Stomach (tissue), 4 donors: ENCODE data around the gene WLS.

ENCODE experiments used
- CTCF ChIP-seq, 7 experiments: fragments of 450-650 bp in 4 of 7; fragments of 200-600 bp in 3 of 7; sonication (generic) in 3 of 7; IDR thresholded peaks; one replicate each; pipeline ENCODE4 v1.5.1; 2016 to 2019; ENCODE audit warnings: antibody characterized with exemption in 7 of 7, control low read depth in 2 of 7, mild to moderate bottlenecking in 1 of 7
- EP300 ChIP-seq: sonication (generic); formaldehyde crosslinking; IDR thresholded peaks from one replicate; pipeline ENCODE4 v1.6.1; 2017; ENCODE audit warnings: antibody characterized with exemption
- POLR2A ChIP-seq, 4 donors: fragments of 450-650 bp; IDR thresholded peaks; one replicate each; pipeline ENCODE4 v1.6.1; 2016; ENCODE audit warnings: antibody characterized with exemption in 4 of 4, control low read depth in 2 of 4, mild to moderate bottlenecking in 1 of 4, moderate library complexity in 1 of 4
- POLR2AphosphoS5 ChIP-seq, 3 donors: sonication (generic); formaldehyde crosslinking; IDR thresholded peaks; one replicate each; pipeline ENCODE4 v1.6.1; 2016; ENCODE audit warnings: antibody characterized with exemption in 3 of 3

DNA sequence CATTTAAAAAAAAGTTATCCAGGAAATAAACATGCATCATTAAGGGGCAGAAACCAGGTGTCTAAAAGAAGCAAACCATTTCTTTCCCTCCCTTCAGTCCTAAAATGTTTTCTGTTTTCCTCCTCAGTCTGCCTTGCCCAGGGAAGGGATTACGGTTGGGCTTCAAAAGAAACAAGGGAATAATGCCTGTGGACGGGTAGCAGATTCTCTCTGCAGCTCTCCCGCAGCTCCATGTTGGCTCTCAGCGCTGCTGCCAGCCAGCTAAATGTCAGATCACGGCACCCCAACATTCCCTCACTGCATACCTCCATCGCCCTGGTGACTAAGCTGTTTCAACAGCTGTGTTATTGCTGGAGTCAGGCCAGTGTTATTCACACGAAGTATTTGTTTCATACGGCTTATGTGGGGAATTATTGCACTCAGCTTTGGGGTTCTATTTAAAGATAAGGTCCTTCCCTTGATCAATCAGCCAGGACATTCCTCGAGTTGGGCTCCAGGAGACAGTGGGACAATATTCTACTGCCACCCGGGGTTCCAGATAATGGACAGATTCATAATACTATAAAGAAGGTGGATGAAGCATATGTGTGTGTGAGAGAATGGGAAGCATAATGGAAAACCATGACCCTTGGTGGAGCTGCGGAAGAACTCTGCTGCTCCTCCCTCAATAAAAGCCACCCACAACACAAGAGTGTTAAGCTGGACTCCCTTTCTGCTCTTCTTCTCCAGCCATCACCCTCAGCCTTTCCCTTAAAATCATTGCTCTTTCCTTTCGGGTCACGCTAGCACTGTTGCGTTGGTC lies 58.2 kb downstream of the WLS start:
- peak; percentile 72 to 94 (median 81) for TF ChIP-seq POLR2AphosphoS5 (IDR thresholded peaks at IDR 0.05)
- TF ChIP-seq CTCF (IDR thresholded peaks at IDR 0.05): no peak
- TF ChIP-seq POLR2A (IDR thresholded peaks at IDR 0.05): no peak
- TF ChIP-seq EP300: no peak
